Fibroblast of lung (primary cell): Measurements from ENCODE around the gene UBL4B.

ENCODE experiments used
- EZH2 ChIP-seq: IDR thresholded peaks from 2 replicates; pipeline ENCODE4 v1.5.1; 2012; ENCODE audit warnings: low read length, control low read depth, mild to moderate bottlenecking; ENCODE audit errors: missing control alignments
- TF ChIP-seq, protein P1 (sequence below), 2 donors: IDR thresholded peaks in 1 of 2; conservative IDR thresholded peaks in 1 of 2; 1 replicate in 1 of 2; 2 replicates in 1 of 2; pipeline ENCODE4 v1.5.1; 2011 to 2012; ENCODE audit warnings: low read length in 2 of 2, control low read depth in 1 of 2, inconsistent platforms in 1 of 2, low read depth in 1 of 2, mild to moderate bottlenecking in 1 of 2

DNA sequence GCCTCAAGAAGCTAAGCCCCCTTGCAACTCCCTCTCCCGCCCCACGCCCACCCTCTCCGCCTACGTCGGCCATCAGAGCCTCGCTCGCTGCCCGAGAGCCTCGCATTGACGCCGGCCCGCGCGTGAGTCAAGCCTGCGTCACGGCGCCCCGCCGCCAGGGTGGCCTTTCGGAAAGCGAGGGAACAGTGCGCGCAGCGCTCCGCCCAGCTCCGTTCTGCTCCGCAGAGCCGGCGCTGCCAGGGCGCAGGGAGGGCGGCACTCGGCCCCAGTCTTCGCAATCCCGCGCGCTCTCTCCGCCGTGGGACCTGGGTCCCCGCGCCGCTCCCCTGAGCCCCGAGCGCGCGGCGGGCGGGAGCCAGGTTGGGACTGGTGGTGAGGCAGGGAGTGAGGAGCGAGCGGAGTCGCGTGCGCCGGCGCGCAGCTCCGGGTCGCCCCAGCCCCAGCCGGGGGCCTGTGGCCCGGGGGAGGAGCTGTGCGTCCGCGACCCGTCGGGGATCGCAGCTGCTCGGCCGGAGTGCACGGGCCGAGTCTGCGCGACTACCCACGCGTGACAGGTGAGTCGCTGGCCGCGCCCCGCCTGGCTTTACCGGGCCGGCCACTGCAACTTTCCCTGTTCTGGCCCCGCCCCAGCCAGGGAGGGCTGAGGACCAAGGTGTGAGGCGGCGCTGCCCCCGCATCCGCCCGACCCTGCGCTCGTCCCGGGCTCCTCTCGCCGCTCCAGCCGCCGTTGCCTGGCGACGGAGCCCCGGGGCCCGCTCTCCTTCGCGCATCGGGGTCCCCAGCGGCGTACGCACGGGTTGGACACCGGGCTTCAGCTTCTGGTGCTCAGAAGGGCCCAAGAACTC lies 38.3 kb downstream of the UBL4B start, which contains the start of gene SLC6A17:
- TF ChIP-seq, protein P1, sequence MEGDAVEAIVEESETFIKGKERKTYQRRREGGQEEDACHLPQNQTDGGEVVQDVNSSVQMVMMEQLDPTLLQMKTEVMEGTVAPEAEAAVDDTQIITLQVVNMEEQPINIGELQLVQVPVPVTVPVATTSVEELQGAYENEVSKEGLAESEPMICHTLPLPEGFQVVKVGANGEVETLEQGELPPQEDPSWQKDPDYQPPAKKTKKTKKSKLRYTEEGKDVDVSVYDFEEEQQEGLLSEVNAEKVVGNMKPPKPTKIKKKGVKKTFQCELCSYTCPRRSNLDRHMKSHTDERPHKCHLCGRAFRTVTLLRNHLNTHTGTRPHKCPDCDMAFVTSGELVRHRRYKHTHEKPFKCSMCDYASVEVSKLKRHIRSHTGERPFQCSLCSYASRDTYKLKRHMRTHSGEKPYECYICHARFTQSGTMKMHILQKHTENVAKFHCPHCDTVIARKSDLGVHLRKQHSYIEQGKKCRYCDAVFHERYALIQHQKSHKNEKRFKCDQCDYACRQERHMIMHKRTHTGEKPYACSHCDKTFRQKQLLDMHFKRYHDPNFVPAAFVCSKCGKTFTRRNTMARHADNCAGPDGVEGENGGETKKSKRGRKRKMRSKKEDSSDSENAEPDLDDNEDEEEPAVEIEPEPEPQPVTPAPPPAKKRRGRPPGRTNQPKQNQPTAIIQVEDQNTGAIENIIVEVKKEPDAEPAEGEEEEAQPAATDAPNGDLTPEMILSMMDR (conservative IDR thresholded peaks at IDR 0.05 in 1 of 2, IDR thresholded peaks at IDR 0.05 in 1 of 2; ENCODE audit: low read depth in 1 of 2, low read length in 2 of 2), result no peak
- no peak for TF ChIP-seq EZH2
